ENCODE data around the gene NPIPB12. TPM values are rescaled to one million over a fixed set of nuclear protein-coding genes. Genes with fewer than 3 reads are reported as not detected.
"Not testable (repeated sequence)": the region's sequence is repeated elsewhere in the genome, so short reads cannot be mapped to it uniquely, and the experiment has no call there.

Gene NPIPB12
- total RNA-seq, 1 donor from 2014 or later = 43.2 TPM

- H3K4me3 ChIP-seq; intact Hi-C loops (cut with DNase I); H3K27ac ChIP-seq; DNase-seq (ENCODE audit: low spot score in 2 of 2); H3K27me3 ChIP-seq; H3K4me1 ChIP-seq; H3K9me3 ChIP-seq; H3K36me3 ChIP-seq: not testable (repeated sequence)
Measured at GRCh38 chr16:29453754-29454153, 52.5 kb downstream of the NPIPB12 start.

Other genes with a start within 250 kb of the NPIPB12 start
- gene NPIPB11, start 99.7 kb downstream of the NPIPB12 start, total RNA-seq = 0.21 TPM
- 2.4 TPM for gene BOLA2, start 52.1 kb downstream of the NPIPB12 start, total RNA-seq
- 35.9 TPM for gene SLX1B, start 51.9 kb downstream of the NPIPB12 start, total RNA-seq
- 20.9 TPM for gene SULT1A4, start 46.5 kb downstream of the NPIPB12 start, total RNA-seq
- gene SPN, start 156.8 kb upstream of the NPIPB12 start, total RNA-seq = 10.3 TPM
- gene QPRT, start 172.8 kb upstream of the NPIPB12 start, total RNA-seq = 5.7 TPM
- 0.21 TPM for gene C16orf54, start 239.6 kb upstream of the NPIPB12 start, total RNA-seq

All from ascending aorta (tissue), 2 donors.